ENCODE data around the gene AP1AR.
"Not testable (repeated sequence)": the region's sequence is repeated elsewhere in the genome, so short reads cannot be mapped to it uniquely, and the experiment has no call there.

AP1AR gene

GRCh38 chr4:112280386-112281056 lies 48.9 kb downstream of the AP1AR start:
- no peak for DNase-seq

- not testable (repeated sequence) for DNase-seq
Observed at GRCh38 chr4:112281895-112282398, 50.4 kb downstream of the AP1AR start.

GRCh38 chr4:112282860-112283667 lies 51.5 kb downstream of the AP1AR start:
- DNase-seq, result no peak

- no peak for DNase-seq
Observed at GRCh38 chr4:112284166-112284565, 52.6 kb downstream of the AP1AR start.

GRCh38 chr4:112284662-112285411 lies 53.2 kb downstream of the AP1AR start:
- no peak for DNase-seq

GRCh38 chr4:112287258-112287989 lies 55.8 kb downstream of the AP1AR start:
- no peak for DNase-seq

GRCh38 chr4:112288455-112288854 lies 56.9 kb downstream of the AP1AR start:
- no peak for DNase-seq

- DNase-seq, result no peak
Observed at GRCh38 chr4:112289407-112290253, 58.0 kb downstream of the AP1AR start.

- DNase-seq, result no peak
Observed at GRCh38 chr4:112290341-112290740, 58.8 kb downstream of the AP1AR start.

GRCh38 chr4:112296949-112297880 lies 65.6 kb downstream of the AP1AR start, which contains the start of gene ALPK1:
TSS of gene ALPK1 (plus strand) at chr4:112297369.
- DNase-seq, result no peak

GRCh38 chr4:112299721-112300120 lies 68.1 kb downstream of the AP1AR start:
- no peak for DNase-seq

- no peak for DNase-seq
Observed at GRCh38 chr4:112302320-112303274, 71.0 kb downstream of the AP1AR start.

- DNase-seq, result not testable (repeated sequence)
Observed at GRCh38 chr4:112305477-112305876, 73.9 kb downstream of the AP1AR start.

- not testable (repeated sequence) for DNase-seq
Observed at GRCh38 chr4:112309263-112309791, 77.7 kb downstream of the AP1AR start.

- no peak for DNase-seq
Observed at GRCh38 chr4:112311516-112311915, 79.9 kb downstream of the AP1AR start.

GRCh38 chr4:112312610-112313239 lies 81.1 kb downstream of the AP1AR start:
- no peak for DNase-seq

- no peak for DNase-seq
Observed at GRCh38 chr4:112315446-112315845, 83.9 kb downstream of the AP1AR start.

GRCh38 chr4:112316360-112316759 lies 84.8 kb downstream of the AP1AR start:
- no peak for DNase-seq
